Measurements from ENCODE around the gene APOA4.

The APOA4 gene

DNA sequence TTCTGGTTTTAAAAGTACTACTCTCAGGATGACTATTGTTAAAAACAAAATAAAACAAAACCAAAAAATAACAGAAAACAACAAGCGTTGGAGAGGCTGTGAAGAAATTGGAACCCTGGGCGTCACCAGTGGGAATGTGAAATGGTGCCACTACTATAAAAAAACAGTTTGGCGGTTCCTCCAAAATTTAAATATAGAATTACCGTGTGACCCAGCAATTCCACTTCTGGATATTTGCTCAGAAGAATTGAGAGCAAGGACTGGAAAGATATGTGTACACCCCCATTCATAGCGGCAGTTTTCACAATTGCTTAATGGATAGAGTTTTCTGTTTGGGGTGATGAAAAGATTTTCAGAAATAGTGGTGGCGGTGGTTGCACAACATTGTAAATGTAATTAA lies 8.6 kb downstream of the APOA4 start:
- TF ChIP-seq, protein P1, sequence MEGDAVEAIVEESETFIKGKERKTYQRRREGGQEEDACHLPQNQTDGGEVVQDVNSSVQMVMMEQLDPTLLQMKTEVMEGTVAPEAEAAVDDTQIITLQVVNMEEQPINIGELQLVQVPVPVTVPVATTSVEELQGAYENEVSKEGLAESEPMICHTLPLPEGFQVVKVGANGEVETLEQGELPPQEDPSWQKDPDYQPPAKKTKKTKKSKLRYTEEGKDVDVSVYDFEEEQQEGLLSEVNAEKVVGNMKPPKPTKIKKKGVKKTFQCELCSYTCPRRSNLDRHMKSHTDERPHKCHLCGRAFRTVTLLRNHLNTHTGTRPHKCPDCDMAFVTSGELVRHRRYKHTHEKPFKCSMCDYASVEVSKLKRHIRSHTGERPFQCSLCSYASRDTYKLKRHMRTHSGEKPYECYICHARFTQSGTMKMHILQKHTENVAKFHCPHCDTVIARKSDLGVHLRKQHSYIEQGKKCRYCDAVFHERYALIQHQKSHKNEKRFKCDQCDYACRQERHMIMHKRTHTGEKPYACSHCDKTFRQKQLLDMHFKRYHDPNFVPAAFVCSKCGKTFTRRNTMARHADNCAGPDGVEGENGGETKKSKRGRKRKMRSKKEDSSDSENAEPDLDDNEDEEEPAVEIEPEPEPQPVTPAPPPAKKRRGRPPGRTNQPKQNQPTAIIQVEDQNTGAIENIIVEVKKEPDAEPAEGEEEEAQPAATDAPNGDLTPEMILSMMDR (IDR thresholded peaks at IDR 0.05; ENCODE audit: borderline replicate concordance, extremely low read depth, low read length, poor library complexity, severe bottlenecking), result no peak
- TF ChIP-seq EZH2 (IDR thresholded peaks at IDR 0.05; ENCODE audit: borderline replicate concordance, low read depth, low read length, severe bottlenecking), result no peak
- ATAC-seq (ENCODE audit: insufficient read depth, low read depth) (no peak), DNase-seq (no peak)
- Histone ChIP-seq H2AFZ (ENCODE audit: low read depth, low read length) (no peak overlapping the region), H3K9ac (ENCODE audit: low read depth, low read length) (no peak overlapping the region), H3K36me3 (ENCODE audit: insufficient read depth, low read length) (no peaks in the 10 kb centered on the region), H3K79me2 (ENCODE audit: insufficient read depth, low read length) (no peaks in the 10 kb centered on the region), H3K9me3 (ENCODE audit: insufficient read depth, low read length, severe bottlenecking) (no peaks in the 10 kb centered on the region), H4K20me1 (ENCODE audit: insufficient read depth, low read length) (no peaks in the 10 kb centered on the region), H3K4me3 (ENCODE audit: low read depth in 1 of 2, low read length in 2 of 2) (no peak overlapping the region), H3K27me3 (ENCODE audit: insufficient read depth, low read length, poor library complexity) (peaks cover 3% of the 10 kb centered on the region), H3K27ac (ENCODE audit: low read length) (no peak overlapping the region), H3K4me2 (ENCODE audit: insufficient read depth, low read length) (no peak overlapping the region), H3K4me1 (ENCODE audit: insufficient read depth, low read length) (no peaks in the 10 kb centered on the region)

DNA sequence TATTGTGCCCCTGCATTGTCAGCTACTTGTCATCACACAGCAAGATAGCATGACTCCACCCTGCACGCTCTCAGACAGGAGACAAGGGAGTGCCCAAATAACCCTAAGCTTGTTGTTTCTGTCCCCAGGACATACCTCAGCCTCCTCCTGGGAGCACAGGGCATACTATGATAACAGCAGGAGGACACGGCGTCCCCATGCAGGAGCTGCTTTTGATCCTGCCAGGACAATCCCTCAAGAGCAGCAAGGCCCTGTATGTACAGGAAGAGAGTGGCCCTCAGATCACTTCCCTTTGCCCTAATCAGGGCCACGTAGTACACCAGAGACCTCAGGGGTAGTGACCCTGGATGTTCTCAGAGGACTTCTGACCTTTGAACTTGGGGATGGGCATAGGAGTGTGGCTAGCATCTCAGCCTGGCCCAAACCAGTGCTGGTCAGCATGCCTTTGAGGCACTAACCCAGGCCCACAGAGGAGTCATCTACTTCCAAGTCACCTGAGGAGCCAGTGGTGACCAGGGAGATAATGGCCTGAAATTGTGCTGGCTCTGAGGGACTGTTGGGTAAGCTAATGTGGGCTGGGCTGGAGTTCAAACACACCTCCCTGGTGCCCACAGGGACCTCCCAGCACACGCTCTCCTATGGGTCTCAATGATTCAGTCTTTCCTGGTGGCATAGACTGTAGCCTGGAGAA lies 9.2 kb downstream of the APOA4 start:
- DNase-seq (no peak), ATAC-seq (ENCODE audit: insufficient read depth, low read depth) (no peak)
- no peak overlapping the region for H3K9ac ChIP-seq (ENCODE audit: low read depth, low read length)
- peaks cover 3% of the 10 kb centered on the region for H3K27me3 ChIP-seq (ENCODE audit: insufficient read depth, low read length, poor library complexity)
- no peaks in the 10 kb centered on the region for H3K9me3 ChIP-seq (ENCODE audit: insufficient read depth, low read length, severe bottlenecking)
- TF ChIP-seq, protein P1 (IDR thresholded peaks at IDR 0.05; ENCODE audit: borderline replicate concordance, extremely low read depth, low read length, poor library complexity, severe bottlenecking), result no peak
- no peak for TF ChIP-seq EZH2 (IDR thresholded peaks at IDR 0.05; ENCODE audit: borderline replicate concordance, low read depth, low read length, severe bottlenecking)
- no peaks in the 10 kb centered on the region for H4K20me1 ChIP-seq (ENCODE audit: insufficient read depth, low read length)
- 0 out of 2 replicates have a peak overlapping the region, but pooled peaks have one; percentile 25 for H2AFZ ChIP-seq (ENCODE audit: low read depth, low read length)
- H3K27ac ChIP-seq (ENCODE audit: low read length), result no peak overlapping the region
- H3K4me3 ChIP-seq (ENCODE audit: low read depth in 1 of 2, low read length in 2 of 2), result no peak overlapping the region
- H3K36me3 ChIP-seq (ENCODE audit: insufficient read depth, low read length), result no peaks in the 10 kb centered on the region
- H3K79me2 ChIP-seq (ENCODE audit: insufficient read depth, low read length), result no peaks in the 10 kb centered on the region
- H3K4me1 ChIP-seq (ENCODE audit: insufficient read depth, low read length), result no peaks in the 10 kb centered on the region
- no peak overlapping the region for H3K4me2 ChIP-seq (ENCODE audit: insufficient read depth, low read length)

DNA sequence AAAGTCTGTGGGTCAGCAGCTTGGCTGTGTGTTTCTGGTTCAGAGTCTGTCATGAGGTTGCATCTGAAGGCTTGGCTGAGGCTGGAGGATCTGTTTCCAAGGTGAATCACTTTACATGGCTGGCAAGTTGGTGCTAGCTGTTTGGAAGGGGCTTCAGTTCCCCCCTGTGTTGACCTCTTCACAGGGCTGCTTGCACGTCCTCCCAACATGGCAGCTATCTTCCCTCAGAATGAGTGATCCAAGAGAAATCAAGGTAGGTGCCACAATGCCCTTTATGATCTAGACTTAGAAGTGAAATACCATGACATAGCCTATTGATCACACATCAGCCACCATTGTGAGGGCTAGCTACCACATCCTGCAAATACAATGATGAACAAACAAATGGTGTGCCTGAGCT lies 9.9 kb downstream of the APOA4 start:
- no peak overlapping the region for H3K4me2 ChIP-seq (ENCODE audit: insufficient read depth, low read length)
- ATAC-seq (ENCODE audit: insufficient read depth, low read depth), result no peak
- no peak overlapping the region for H3K27ac ChIP-seq (ENCODE audit: low read length)
- H3K4me1 ChIP-seq (ENCODE audit: insufficient read depth, low read length), result no peaks in the 10 kb centered on the region
- H3K27me3 ChIP-seq (ENCODE audit: insufficient read depth, low read length, poor library complexity), result peaks cover 3% of the 10 kb centered on the region
- no peak overlapping the region for H3K9ac ChIP-seq (ENCODE audit: low read depth, low read length)
- H3K9me3 ChIP-seq (ENCODE audit: insufficient read depth, low read length, severe bottlenecking), result no peaks in the 10 kb centered on the region
- TF ChIP-seq, protein P1 (IDR thresholded peaks at IDR 0.05; ENCODE audit: borderline replicate concordance, extremely low read depth, low read length, poor library complexity, severe bottlenecking), result no peak
- no peak for TF ChIP-seq EZH2 (IDR thresholded peaks at IDR 0.05; ENCODE audit: borderline replicate concordance, low read depth, low read length, severe bottlenecking)
- no peak overlapping the region for H3K4me3 ChIP-seq (ENCODE audit: low read depth in 1 of 2, low read length in 2 of 2)
- no peaks in the 10 kb centered on the region for H3K79me2 ChIP-seq (ENCODE audit: insufficient read depth, low read length)
- DNase-seq, result no peak
- no peak overlapping the region for H2AFZ ChIP-seq (ENCODE audit: low read depth, low read length)
- no peaks in the 10 kb centered on the region for H4K20me1 ChIP-seq (ENCODE audit: insufficient read depth, low read length)
- H3K36me3 ChIP-seq (ENCODE audit: insufficient read depth, low read length), result no peaks in the 10 kb centered on the region

Data from DND-41 (cell line).